Measurements from ENCODE around the gene FH. TPM values are rescaled to one million over a fixed set of nuclear protein-coding genes. Genes with fewer than 3 reads are reported as not detected.

Gene FH
- total and polyA plus RNA-seq, 10 of the 15 experiments (the other 5 are each of a cell fraction or from before 2014, with no cell fraction given) = 44.7 to 124 (median 76.2) TPM

- peak; percentile 16 to 64 (median 53); a peak in 4 of 6 replicates for TF ChIP-seq CTCF (IDR thresholded peaks at IDR 0.05 in 2 of 3, conservative IDR thresholded peaks at IDR 0.05 in 1 of 3; ENCODE audit: control insufficient read depth in 2 of 3, extremely low read depth in 1 of 3, insufficient read depth in 1 of 3, low read depth in 3 of 3, low read length in 3 of 3)
- TF ChIP-seq TBL1XR1 (IDR thresholded peaks at IDR 0.05; ENCODE audit: low read depth, low read length) = 0 out of 2 replicates have a peak, but pooled peaks have one; percentile 31
- TF ChIP-seq MEF2B (IDR thresholded peaks at IDR 0.05; ENCODE audit: partially characterized antibody, poor library complexity, severe bottlenecking) = peak; percentile 79
- TF ChIP-seq SKIL (IDR thresholded peaks at IDR 0.05; ENCODE audit: low read depth, poor library complexity, severe bottlenecking) = peak; percentile 66
- peak; percentile 77 for TF ChIP-seq RAD21 (IDR thresholded peaks at IDR 0.05; ENCODE audit: insufficient read depth, low read depth, low read length)
- TF ChIP-seq REST (IDR thresholded peaks at IDR 0.05; ENCODE audit: low read depth, low read length) = no peak
- TF ChIP-seq PKNOX1 (IDR thresholded peaks at IDR 0.05) = peak; percentile 95
These were observed 11.9 kb upstream of the FH start (continued) for GRCh38 chr1:241531195-241532161.
